ENCODE measurements around the gene TTC7B. TPM values are rescaled to one million over a fixed set of nuclear protein-coding genes. Genes with fewer than 3 reads are reported as not detected.

Gene TTC7B
- total RNA-seq, 1 donor from 2014 or later: 40.3 TPM

DNA sequence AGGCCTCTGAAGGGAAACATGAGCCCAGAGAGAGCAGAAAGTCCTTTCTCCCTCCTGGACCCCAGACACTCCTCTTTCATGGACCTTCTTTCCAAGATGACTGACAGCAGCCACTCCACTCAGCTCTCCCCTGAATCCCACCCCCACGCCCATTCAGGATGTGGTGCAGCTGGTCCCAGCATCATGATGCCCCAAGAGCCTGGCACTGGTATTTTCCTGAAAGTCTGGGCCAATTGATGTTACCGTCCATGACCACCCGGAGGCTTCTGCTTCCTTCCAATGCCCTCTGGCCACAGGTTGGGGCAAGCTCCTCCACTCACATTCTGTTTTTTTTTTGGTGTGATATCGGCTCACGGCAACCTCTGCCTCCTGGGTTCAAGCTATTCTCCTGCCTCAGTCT, 306.8 kb downstream of the TTC7B start:
- H3K27ac Mint-ChIP-seq (ENCODE audit: unreplicated experiment): no peak overlapping the region
- TF ChIP-seq, protein P1, sequence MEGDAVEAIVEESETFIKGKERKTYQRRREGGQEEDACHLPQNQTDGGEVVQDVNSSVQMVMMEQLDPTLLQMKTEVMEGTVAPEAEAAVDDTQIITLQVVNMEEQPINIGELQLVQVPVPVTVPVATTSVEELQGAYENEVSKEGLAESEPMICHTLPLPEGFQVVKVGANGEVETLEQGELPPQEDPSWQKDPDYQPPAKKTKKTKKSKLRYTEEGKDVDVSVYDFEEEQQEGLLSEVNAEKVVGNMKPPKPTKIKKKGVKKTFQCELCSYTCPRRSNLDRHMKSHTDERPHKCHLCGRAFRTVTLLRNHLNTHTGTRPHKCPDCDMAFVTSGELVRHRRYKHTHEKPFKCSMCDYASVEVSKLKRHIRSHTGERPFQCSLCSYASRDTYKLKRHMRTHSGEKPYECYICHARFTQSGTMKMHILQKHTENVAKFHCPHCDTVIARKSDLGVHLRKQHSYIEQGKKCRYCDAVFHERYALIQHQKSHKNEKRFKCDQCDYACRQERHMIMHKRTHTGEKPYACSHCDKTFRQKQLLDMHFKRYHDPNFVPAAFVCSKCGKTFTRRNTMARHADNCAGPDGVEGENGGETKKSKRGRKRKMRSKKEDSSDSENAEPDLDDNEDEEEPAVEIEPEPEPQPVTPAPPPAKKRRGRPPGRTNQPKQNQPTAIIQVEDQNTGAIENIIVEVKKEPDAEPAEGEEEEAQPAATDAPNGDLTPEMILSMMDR (IDR thresholded peaks at IDR 0.05): peak; percentile 30

DNA sequence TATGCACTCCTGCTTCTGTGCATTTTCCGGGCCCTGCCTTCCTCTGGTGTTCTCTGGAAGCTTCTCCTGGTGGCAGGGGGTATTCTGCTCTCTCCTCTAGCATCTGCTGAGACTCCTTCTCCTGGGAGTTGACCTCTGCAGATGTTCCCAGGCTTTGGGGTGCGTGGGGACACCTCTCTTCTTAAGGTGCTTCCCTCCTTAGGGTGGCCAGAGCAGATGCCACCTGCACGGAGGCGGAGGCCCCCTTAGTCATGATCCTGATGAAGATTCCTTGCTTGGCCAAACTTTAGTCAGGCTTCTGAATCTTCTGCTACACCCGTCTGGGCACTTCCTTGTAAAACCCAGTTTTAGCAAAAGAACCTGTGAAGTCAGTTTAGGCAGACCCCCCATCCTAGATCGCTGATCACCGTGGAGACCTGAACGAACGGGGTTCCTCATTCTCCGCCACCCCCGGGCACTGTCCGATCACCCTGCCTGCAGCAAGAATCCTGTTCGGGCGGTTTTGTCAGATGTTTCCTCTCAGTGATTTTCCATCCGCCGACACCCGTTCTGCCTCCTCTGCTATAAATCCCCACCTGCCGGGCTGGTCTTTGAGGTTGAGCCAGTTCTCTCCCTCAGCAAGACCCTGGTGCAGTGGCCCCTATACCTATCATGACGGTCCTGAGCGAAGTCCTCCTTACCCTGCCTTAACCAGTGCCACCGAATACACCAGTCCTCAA, 307.5 kb downstream of the TTC7B start:
- no peaks in the 10 kb centered on the region for H3K9me3 Mint-ChIP-seq (ENCODE audit: low read depth)
- TF ChIP-seq, protein P1 (IDR thresholded peaks at IDR 0.05): no peak
- H3K4me3 Mint-ChIP-seq (ENCODE audit: unreplicated experiment): no peak overlapping the region
- H3K27ac Mint-ChIP-seq (ENCODE audit: unreplicated experiment): no peak overlapping the region
- no peak for DNase-seq (ENCODE audit: low spot score)
- H3K27me3 Mint-ChIP-seq (ENCODE audit: low read depth): peaks cover 10% of the 10 kb centered on the region
- H3K4me1 Mint-ChIP-seq (ENCODE audit: low read depth): no peaks in the 10 kb centered on the region
- H3K36me3 Mint-ChIP-seq (ENCODE audit: low read depth): no peaks in the 10 kb centered on the region

More for the DNA sequence above, 306.8 kb downstream of the TTC7B start:
- DNase-seq (ENCODE audit: low spot score): no peak
- Mint-ChIP-seq H3K4me1 (ENCODE audit: low read depth) (no peaks in the 10 kb centered on the region), H3K36me3 (ENCODE audit: low read depth) (no peaks in the 10 kb centered on the region), H3K4me3 (ENCODE audit: unreplicated experiment) (no peak overlapping the region), H3K27me3 (ENCODE audit: low read depth) (peaks cover 10% of the 10 kb centered on the region), H3K9me3 (ENCODE audit: low read depth) (no peaks in the 10 kb centered on the region)

DNA sequence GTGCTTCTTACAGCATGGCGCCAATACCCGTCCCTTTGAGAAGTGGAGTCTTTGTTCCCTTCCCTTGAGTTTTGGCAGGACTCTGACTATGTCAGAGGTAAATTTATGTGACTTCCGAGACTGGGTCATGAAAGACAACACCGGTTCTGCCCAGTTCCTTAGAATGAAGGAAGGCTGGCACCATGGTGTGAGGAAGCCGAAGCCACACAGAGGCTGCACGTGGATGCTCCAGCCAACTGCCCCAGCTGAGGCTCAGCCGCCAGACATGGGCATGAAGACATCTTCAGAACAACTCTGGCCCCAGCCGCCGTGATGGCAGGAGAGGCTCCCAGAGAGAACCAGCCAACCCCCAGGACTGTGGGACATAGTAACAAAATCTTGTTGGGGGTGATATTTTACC, 308.2 kb downstream of the TTC7B start:
- TF ChIP-seq, protein P1 (IDR thresholded peaks at IDR 0.05): no peak
- Mint-ChIP-seq H3K9me3 (ENCODE audit: low read depth) (no peaks in the 10 kb centered on the region), H3K27ac (ENCODE audit: unreplicated experiment) (no peak overlapping the region), H3K27me3 (ENCODE audit: low read depth) (peaks cover 10% of the 10 kb centered on the region), H3K4me1 (ENCODE audit: low read depth) (no peaks in the 10 kb centered on the region), H3K4me3 (ENCODE audit: unreplicated experiment) (no peak overlapping the region), H3K36me3 (ENCODE audit: low read depth) (no peaks in the 10 kb centered on the region)
- DNase-seq (ENCODE audit: low spot score): no peak

DNA sequence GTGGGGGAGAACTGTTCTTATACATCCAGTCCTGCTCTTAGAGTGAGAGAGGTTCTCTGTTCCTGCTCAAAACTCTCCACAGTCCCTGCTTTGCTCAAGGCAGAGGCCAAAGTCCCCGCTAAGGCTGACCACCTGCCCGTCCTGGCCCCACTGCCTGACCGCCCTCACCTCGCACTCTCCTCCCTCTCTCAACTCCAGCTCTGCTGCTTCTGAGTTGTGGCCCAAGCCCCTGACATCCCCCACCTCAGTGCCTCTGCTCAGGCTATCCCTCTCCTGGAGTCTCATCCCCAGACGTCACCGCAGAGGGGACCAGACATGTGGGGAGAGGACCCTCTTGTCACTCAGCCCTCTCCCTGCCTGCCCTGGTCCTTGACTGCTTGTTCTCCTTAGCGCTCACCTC, 308.8 kb downstream of the TTC7B start:
- no peaks in the 10 kb centered on the region for H3K9me3 Mint-ChIP-seq (ENCODE audit: low read depth)
- no peak overlapping the region for H3K4me3 Mint-ChIP-seq (ENCODE audit: unreplicated experiment)
- DNase-seq (ENCODE audit: low spot score): no peak
- H3K27me3 Mint-ChIP-seq (ENCODE audit: low read depth): peaks cover 10% of the 10 kb centered on the region
- no peaks in the 10 kb centered on the region for H3K36me3 Mint-ChIP-seq (ENCODE audit: low read depth)
- H3K27ac Mint-ChIP-seq (ENCODE audit: unreplicated experiment): no peak overlapping the region
- no peaks in the 10 kb centered on the region for H3K4me1 Mint-ChIP-seq (ENCODE audit: low read depth)
- TF ChIP-seq, protein P1 (IDR thresholded peaks at IDR 0.05): no peak

DNA sequence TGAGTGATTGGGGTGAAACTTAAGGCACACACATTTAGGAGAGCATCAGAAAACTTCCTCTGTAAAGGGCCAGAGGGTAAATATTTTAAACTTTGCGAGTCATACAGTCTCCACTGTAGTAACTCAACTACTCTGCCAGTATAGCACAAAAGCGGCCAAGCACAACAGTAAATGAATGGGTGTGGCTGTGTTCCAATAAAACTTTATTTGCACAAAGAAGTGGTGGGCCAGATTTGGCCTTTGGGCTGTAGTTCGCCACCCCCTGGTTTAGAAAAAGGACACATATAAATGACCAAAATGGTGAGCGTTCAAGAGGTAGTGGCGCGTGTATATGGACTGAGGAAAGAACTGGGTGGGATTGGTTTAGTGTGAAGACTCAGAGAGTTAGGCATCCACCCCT, 309.5 kb downstream of the TTC7B start:
- H3K27me3 Mint-ChIP-seq (ENCODE audit: low read depth): peaks cover 16% of the 10 kb centered on the region
- no peak overlapping the region for H3K27ac Mint-ChIP-seq (ENCODE audit: unreplicated experiment)
- DNase-seq (ENCODE audit: low spot score): no peak
- no peaks in the 10 kb centered on the region for H3K36me3 Mint-ChIP-seq (ENCODE audit: low read depth)
- TF ChIP-seq, protein P1 (IDR thresholded peaks at IDR 0.05): no peak
- H3K4me1 Mint-ChIP-seq (ENCODE audit: low read depth): peaks cover 6% of the 10 kb centered on the region
- H3K9me3 Mint-ChIP-seq (ENCODE audit: low read depth): no peaks in the 10 kb centered on the region
- no peak overlapping the region for H3K4me3 Mint-ChIP-seq (ENCODE audit: unreplicated experiment)
